H9 (cell line): ENCODE results near the gene ZNF418. TPM values are rescaled to one million over a fixed set of nuclear protein-coding genes. Genes with fewer than 3 reads are reported as not detected.

Experiments used
- DNase-seq: peaks from one replicate; pipeline ENCODE4 v3.0.0-alpha.2; 2017
- H2AFZ ChIP-seq: one replicate; pipeline ENCODE4 v1.6.1; 2013; ENCODE audit warnings: mild to moderate bottlenecking, low read length, control low read depth, moderate library complexity
- H2AK5ac ChIP-seq: 2 replicates; pipeline ENCODE4 v1.6.1; 2013; ENCODE audit warnings: low read length, control low read depth, mixed read lengths; ENCODE audit not compliant: insufficient read length
- H2BK120ac ChIP-seq: one replicate; pipeline ENCODE4 v1.6.1; 2013; ENCODE audit warnings: low read depth, mild to moderate bottlenecking, low read length, control low read depth, inconsistent platforms; ENCODE audit not compliant: poor library complexity, severe bottlenecking
- H2BK12ac ChIP-seq: 2 replicates; pipeline ENCODE4 v1.6.1; 2013; ENCODE audit warnings: low read length, control low read depth, mixed read lengths, low read depth; ENCODE audit not compliant: insufficient read length
- H2BK15ac ChIP-seq: 2 replicates; pipeline ENCODE4 v1.6.1; 2013; ENCODE audit warnings: low read depth, low read length, control low read depth
- H2BK20ac ChIP-seq: one replicate; pipeline ENCODE4 v1.6.1; 2013; ENCODE audit warnings: low read depth, mild to moderate bottlenecking, low read length, control low read depth, inconsistent platforms; ENCODE audit not compliant: poor library complexity, severe bottlenecking
- H2BK5ac ChIP-seq: 2 replicates; pipeline ENCODE4 v1.6.1; 2013; ENCODE audit warnings: low read length, control low read depth, mixed read lengths; ENCODE audit not compliant: insufficient read length
- H3K14ac ChIP-seq: 2 replicates; pipeline ENCODE4 v1.6.1; 2013; ENCODE audit warnings: low read length, control low read depth; ENCODE audit not compliant: insufficient read depth
- H3K18ac ChIP-seq: 2 replicates; pipeline ENCODE4 v1.6.1; 2013; ENCODE audit warnings: low read depth, mild to moderate bottlenecking, mixed read lengths, low read length, control low read depth; ENCODE audit not compliant: insufficient read length
- H3K23ac ChIP-seq: 2 replicates; pipeline ENCODE4 v1.6.1; 2013; ENCODE audit warnings: low read length, control low read depth, mixed read lengths, low read depth; ENCODE audit not compliant: insufficient read length
- H3K23me2 ChIP-seq: 2 replicates; pipeline ENCODE4 v1.6.1; 2013; ENCODE audit warnings: low read depth, mild to moderate bottlenecking, mixed read lengths, low read length, control low read depth; ENCODE audit not compliant: insufficient read length, poor library complexity, severe bottlenecking
- H3K27ac ChIP-seq: 2 replicates; pipeline ENCODE4 v1.5.1; 2013; ENCODE audit warnings: low read length, control low read depth, mixed read lengths, low read depth; ENCODE audit not compliant: insufficient read length
- H3K27me3 ChIP-seq: 2 replicates; pipeline ENCODE4 v1.6.1; 2013; ENCODE audit warnings: low read length, control low read depth, inconsistent platforms; ENCODE audit not compliant: insufficient read depth
- H3K4ac ChIP-seq: 2 replicates; pipeline ENCODE4 v1.6.1; 2013; ENCODE audit warnings: low read depth, mild to moderate bottlenecking, control low read depth, inconsistent platforms, low read length, moderate library complexity
- H3K4me1 ChIP-seq: 2 replicates; pipeline ENCODE4 v1.6.1; 2013; ENCODE audit warnings: low read length, control low read depth, inconsistent platforms; ENCODE audit not compliant: insufficient read depth
- H3K4me2 ChIP-seq: 2 replicates; pipeline ENCODE4 v1.6.1; 2013; ENCODE audit warnings: low read length, control low read depth, mixed read lengths; ENCODE audit not compliant: insufficient read length, insufficient read depth
- H3K56ac ChIP-seq: 2 replicates; pipeline ENCODE4 v1.6.1; 2013; ENCODE audit warnings: low read depth, mild to moderate bottlenecking, mixed read lengths, low read length, control low read depth; ENCODE audit not compliant: insufficient read length
- H3K79me1 ChIP-seq: 2 replicates; pipeline ENCODE4 v1.6.1; 2013; ENCODE audit warnings: low read depth, mild to moderate bottlenecking, moderate library complexity, low read length, control low read depth, inconsistent platforms; ENCODE audit not compliant: insufficient read depth, poor library complexity, severe bottlenecking
- H3K79me2 ChIP-seq: 2 replicates; pipeline ENCODE4 v1.6.1; 2013; ENCODE audit warnings: low read length, control low read depth, inconsistent platforms; ENCODE audit not compliant: insufficient read depth
- H3K9ac ChIP-seq: 2 replicates; pipeline ENCODE4 v1.6.1; 2013; ENCODE audit warnings: low read length, control low read depth, mixed read lengths; ENCODE audit not compliant: insufficient read length; ENCODE audit errors: extremely low read depth
- H3K9me3 ChIP-seq: one replicate; pipeline ENCODE4 v1.6.1; 2013; ENCODE audit warnings: low read depth, low read length, inconsistent platforms; ENCODE audit not compliant: control insufficient read depth
- H3T11ph ChIP-seq: one replicate; pipeline ENCODE4 v1.6.1; 2013; ENCODE audit warnings: mild to moderate bottlenecking, low read length, control low read depth, inconsistent platforms
- H4K20me1 ChIP-seq: one replicate; pipeline ENCODE4 v1.6.1; 2013; ENCODE audit not compliant: control insufficient read depth, insufficient read length, insufficient read depth
- H4K5ac ChIP-seq: 2 replicates; pipeline ENCODE4 v1.6.1; 2013; ENCODE audit warnings: low read depth, mild to moderate bottlenecking, mixed read lengths, low read length, control low read depth; ENCODE audit not compliant: insufficient read length
- H4K8ac ChIP-seq: replicated peaks from 2 replicates; pipeline ENCODE4 v1.6.1; 2013; ENCODE audit warnings: low read length, control low read depth, mixed read lengths, low read depth; ENCODE audit not compliant: insufficient read length
- H4K91ac ChIP-seq: 2 replicates; pipeline ENCODE4 v1.6.1; 2013; ENCODE audit warnings: low read depth, mild to moderate bottlenecking, moderate library complexity, mixed read lengths, low read length, control low read depth; ENCODE audit not compliant: insufficient read length
- H3K27ac Mint-ChIP-seq, 3 experiments: 2 replicates in 2 of 3; 3 replicates in 1 of 3; pipeline ENCODE4 v1.8.0; 2020 to 2021; ENCODE audit warnings: mixed read lengths in 3 of 3, mild to moderate bottlenecking in 1 of 3, moderate library complexity in 1 of 3
- H3K27me3 Mint-ChIP-seq: 2 replicates; pipeline ENCODE4 v1.8.0; 2021; ENCODE audit warnings: low read depth, mild to moderate bottlenecking, moderate library complexity, mixed read lengths
- H3K36me3 Mint-ChIP-seq, 3 experiments: 2 replicates in 2 of 3; 3 replicates in 1 of 3; pipeline ENCODE4 v1.8.0; 2020 to 2021; ENCODE audit warnings: low read depth in 3 of 3, mixed read lengths in 3 of 3; ENCODE audit not compliant: insufficient read depth in 1 of 3
- H3K4me1 Mint-ChIP-seq, 2 experiments: 2 replicates each; pipeline ENCODE4 v1.8.0; 2020; ENCODE audit warnings: mixed read lengths in 2 of 2
- H3K4me3 Mint-ChIP-seq, 2 experiments: 2 replicates in 1 of 2; 3 replicates in 1 of 2; pipeline ENCODE4 v1.8.0; 2020 to 2021; ENCODE audit warnings: mild to moderate bottlenecking in 2 of 2, mixed read lengths in 2 of 2, moderate library complexity in 1 of 2
- H3K9me3 Mint-ChIP-seq, 2 experiments: 2 replicates in 1 of 2; 3 replicates in 1 of 2; pipeline ENCODE4 v1.8.0; 2020; ENCODE audit warnings: mild to moderate bottlenecking in 2 of 2, mixed read lengths in 2 of 2, moderate library complexity in 1 of 2
- CTCF ChIP-seq: fragments of 200-600 bp; sonication (generic); conservative IDR thresholded peaks from 3 replicates; pipeline ENCODE4 v1.8.0; 2021; ENCODE audit warnings: antibody characterized with exemption, mild to moderate bottlenecking
- WGBS: extraction: QIAGEN DNeasy Blood & Tissue Kit; methylation state at CpG from one replicate; pipeline ENCODE4 v1.1.7; 2013; ENCODE audit warnings: missing lambda C conversion rate, low lambda C conversion rate, mixed read lengths; ENCODE audit not compliant: insufficient read length; ENCODE audit errors: extremely low coverage; 5-methylcytosine and 5-hydroxymethylcytosine counted together
- total RNA-seq: library from RNA; stranded (reverse); gene quantifications from 2 replicates; pipeline ENCODE4 v1.2.1, GENCODE V29; 2021

Gene ZNF418
- total RNA-seq, 1 experiment from 2014 or later = 26.2 TPM

- H3K4ac ChIP-seq = no peak overlapping the region
- DNase-seq = no peak
- peaks cover 33% of the 10 kb centered on the region for H3K9me3 ChIP-seq
- Mint-ChIP-seq H3K9me3 (peaks cover 68 to 71% of the 10 kb centered on the region in 2 experiments), H3K27me3 (peaks cover 9% of the 10 kb centered on the region), H3K4me1 (no peaks in the 10 kb centered on the region), H3K36me3 (peaks cover 4 to 22% (median 9%) of the 10 kb centered on the region in 3 experiments), H3K27ac (no peak overlapping the region), H3K4me3 (no peak overlapping the region)
- no peak overlapping the region for H2BK5ac ChIP-seq
- no peaks in the 10 kb centered on the region for H3K27me3 ChIP-seq
- H3K27ac ChIP-seq = no peak overlapping the region
- WGBS = no CpG with 5 or more reads among the region's 4 CpGs
- no peak overlapping the region for H2AFZ ChIP-seq
- no peaks in the 10 kb centered on the region for H3K4me1 ChIP-seq
- H3K18ac ChIP-seq = no peak overlapping the region
- TF ChIP-seq CTCF = no peak
- H3K23me2 ChIP-seq = no peaks in the 10 kb centered on the region
- H2AK5ac ChIP-seq = no peak overlapping the region
- H3K56ac ChIP-seq = no peak overlapping the region
- H4K8ac ChIP-seq = no peak overlapping the region
- no peak overlapping the region for H3T11ph ChIP-seq
- no peak overlapping the region for H3K9ac ChIP-seq
- H3K79me2 ChIP-seq = no peaks in the 10 kb centered on the region
- no peaks in the 10 kb centered on the region for H3K79me1 ChIP-seq
- no peak overlapping the region for H2BK120ac ChIP-seq
- H3K23ac ChIP-seq = no peak overlapping the region
- H3K4me2 ChIP-seq = no peak overlapping the region
- no peak overlapping the region for H2BK12ac ChIP-seq
- H3K14ac ChIP-seq = no peak overlapping the region
- no peak overlapping the region for H2BK15ac ChIP-seq
- H4K5ac ChIP-seq = no peak overlapping the region
- no peak overlapping the region for H2BK20ac ChIP-seq
- no peaks in the 10 kb centered on the region for H4K20me1 ChIP-seq
- no peak overlapping the region for H4K91ac ChIP-seq
Measured at GRCh38 chr19:57954996-57955395, 19.8 kb upstream of the ZNF418 start.
